SK-N-SH treated with all-trans-retinoic acid at 6 μM for 48 hours (cell line): Measurements from ENCODE around the gene NBPF4.

Experiments used
- ESRRG ChIP-seq: fragments of 250-450 bp; sonication (Bioruptor Pico); IDR thresholded peaks from 2 replicates; pipeline ENCODE4 v1.6.1; 2021; ENCODE audit warnings: mild to moderate bottlenecking
- RARB ChIP-seq: fragments of 250-450 bp; sonication (Bioruptor Pico); IDR thresholded peaks from 2 replicates; pipeline ENCODE4 v1.8.0; 2021; ENCODE audit warnings: mild to moderate bottlenecking, moderate library complexity
- TSHZ2 ChIP-seq: fragments of 250-450 bp; sonication (Bioruptor Pico); IDR thresholded peaks from 2 replicates; pipeline ENCODE4 v1.5.0; 2020; ENCODE audit warnings: mild to moderate bottlenecking, moderate library complexity
- TF ChIP-seq, protein P1 (sequence below): fragments of 250-450 bp; sonication (Bioruptor Pico); IDR thresholded peaks from 2 replicates; pipeline ENCODE4 v1.5.1; 2020; ENCODE audit warnings: low read depth, mild to moderate bottlenecking, moderate library complexity
- TF ChIP-seq, protein P2 (sequence below): fragments of 250-450 bp; sonication (Bioruptor Pico); IDR thresholded peaks from 2 replicates; pipeline ENCODE4 v1.8.0; 2020; ENCODE audit warnings: mild to moderate bottlenecking, moderate library complexity, borderline replicate concordance

DNA sequence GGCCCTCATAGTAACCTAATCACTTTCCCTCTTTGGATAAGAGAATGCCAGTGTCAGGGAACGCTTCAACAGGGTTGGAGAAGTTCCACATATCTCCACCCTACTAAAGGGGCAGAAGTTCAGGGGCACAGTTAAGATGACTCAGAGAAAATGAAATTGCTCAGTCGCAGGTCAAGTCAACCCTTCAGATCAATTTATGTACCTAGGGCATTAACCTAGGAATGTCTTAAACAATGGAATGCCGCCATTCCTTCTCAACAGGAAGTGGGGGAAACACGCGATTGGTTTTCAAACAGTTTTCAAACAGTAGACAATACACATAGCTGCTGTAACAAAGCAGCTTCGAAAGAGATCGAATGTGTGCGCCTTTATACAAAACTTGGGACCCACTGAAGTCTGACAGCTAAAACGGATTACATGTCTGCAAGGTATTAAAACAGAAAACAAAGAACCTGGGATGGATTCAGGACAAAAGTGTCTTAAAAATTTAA, 44.6 kb downstream of the NBPF4 start:
- TF ChIP-seq ESRRG (CRISPR knock-in tag) (no peak), RARB (no peak), TSHZ2 (CRISPR knock-in tag) (no peak)
- TF ChIP-seq, protein P1, sequence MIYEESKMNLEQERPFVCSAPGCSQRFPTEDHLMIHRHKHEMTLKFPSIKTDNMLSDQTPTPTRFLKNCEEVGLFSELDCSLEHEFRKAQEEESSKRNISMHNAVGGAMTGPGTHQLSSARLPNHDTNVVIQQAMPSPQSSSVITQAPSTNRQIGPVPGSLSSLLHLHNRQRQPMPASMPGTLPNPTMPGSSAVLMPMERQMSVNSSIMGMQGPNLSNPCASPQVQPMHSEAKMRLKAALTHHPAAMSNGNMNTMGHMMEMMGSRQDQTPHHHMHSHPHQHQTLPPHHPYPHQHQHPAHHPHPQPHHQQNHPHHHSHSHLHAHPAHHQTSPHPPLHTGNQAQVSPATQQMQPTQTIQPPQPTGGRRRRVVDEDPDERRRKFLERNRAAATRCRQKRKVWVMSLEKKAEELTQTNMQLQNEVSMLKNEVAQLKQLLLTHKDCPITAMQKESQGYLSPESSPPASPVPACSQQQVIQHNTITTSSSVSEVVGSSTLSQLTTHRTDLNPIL (CRISPR knock-in tag): no peak
- TF ChIP-seq, protein P2, sequence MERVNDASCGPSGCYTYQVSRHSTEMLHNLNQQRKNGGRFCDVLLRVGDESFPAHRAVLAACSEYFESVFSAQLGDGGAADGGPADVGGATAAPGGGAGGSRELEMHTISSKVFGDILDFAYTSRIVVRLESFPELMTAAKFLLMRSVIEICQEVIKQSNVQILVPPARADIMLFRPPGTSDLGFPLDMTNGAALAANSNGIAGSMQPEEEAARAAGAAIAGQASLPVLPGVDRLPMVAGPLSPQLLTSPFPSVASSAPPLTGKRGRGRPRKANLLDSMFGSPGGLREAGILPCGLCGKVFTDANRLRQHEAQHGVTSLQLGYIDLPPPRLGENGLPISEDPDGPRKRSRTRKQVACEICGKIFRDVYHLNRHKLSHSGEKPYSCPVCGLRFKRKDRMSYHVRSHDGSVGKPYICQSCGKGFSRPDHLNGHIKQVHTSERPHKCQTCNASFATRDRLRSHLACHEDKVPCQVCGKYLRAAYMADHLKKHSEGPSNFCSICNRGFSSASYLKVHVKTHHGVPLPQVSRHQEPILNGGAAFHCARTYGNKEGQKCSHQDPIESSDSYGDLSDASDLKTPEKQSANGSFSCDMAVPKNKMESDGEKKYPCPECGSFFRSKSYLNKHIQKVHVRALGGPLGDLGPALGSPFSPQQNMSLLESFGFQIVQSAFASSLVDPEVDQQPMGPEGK: no peak
